ENCODE results near the gene TRPT1.
A peak's percentile ranks its signal among the peaks of the same experiment; 100 is the strongest.

The TRPT1 gene

GRCh38 chr11:64241491-64242374, 15.7 kb upstream of the TRPT1 start (continued):
- TF ChIP-seq ZNF18 (tag by site-specific recombination; IDR thresholded peaks at IDR 0.05) (no peak), SETDB1 (IDR thresholded peaks at IDR 0.05; ENCODE audit: insufficient read length, low read length) (no peak)

GRCh38 chr11:64241241-64241490, 15.2 kb upstream of the TRPT1 start:
- POLR2A ChIA-PET = interaction anchor here (0.7 to 7.2 kb wide), 19 partner anchors 9 to 537 kb away, joined by 3 to 96 read pairs (median 7); partner anchors contain the start of genes BAD, CATSPERZ, ESRRA and NUDT22

DNA sequence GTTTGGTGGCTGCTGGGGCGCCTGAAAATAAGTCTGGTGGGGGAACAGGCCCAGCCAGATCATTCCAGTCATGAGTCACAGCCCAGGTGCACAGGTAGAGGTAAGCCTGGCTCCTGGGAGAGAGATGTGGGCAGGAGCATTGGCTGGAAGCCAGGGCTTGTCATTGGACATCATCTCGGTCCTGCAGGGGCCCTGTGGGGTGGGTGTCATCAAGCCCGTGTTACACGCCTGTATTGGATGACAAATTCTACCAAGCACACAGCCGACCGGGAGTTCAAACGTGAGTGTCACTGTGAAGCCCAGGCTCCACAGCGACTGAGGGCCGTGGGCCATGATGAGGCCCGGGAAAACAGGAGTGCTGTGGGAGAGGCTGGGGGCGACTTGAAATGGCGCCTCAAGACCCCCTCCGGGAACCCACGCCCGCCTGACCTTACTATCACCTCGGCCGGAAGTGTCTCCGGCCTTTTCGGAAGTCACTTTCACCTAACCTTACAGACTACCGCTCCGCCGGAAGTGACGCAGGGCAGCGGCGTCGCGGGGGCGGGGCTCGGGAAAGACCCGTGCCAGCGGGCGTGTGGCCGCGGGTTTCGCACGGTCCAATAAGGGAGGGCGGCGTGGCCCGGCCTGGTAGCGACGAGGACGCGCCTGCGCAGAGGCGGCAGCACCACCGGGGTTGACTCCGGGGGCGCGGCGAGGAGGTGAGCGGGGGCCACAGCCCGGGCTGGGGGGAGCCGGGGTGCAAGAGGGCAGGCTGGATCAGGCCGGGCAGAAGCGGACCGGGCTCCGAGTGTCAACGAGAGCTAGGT, 14.7 kb upstream of the TRPT1 start, which contains the start of gene FKBP2:
Gene FKBP2 (plus strand): TSS at position 661 of the 806 bp plus-strand sequence. CDS start 1,293 bp downstream, outside the sequence.
- Histone ChIP-seq H3K36me3 (ENCODE audit: control insufficient read depth in 2 of 2, insufficient read depth in 1 of 2, low read length in 2 of 2) (peaks cover 0 to 50% of the 10 kb centered on the region in 2 experiments; a peak in 1 of 3 replicates), H3K4me3 (ENCODE audit: low read depth, low read length) (peak within 1 kb of the TSS; percentile 75), H3K27ac (ENCODE audit: extremely low read depth, low read depth, low read length) (peak within 1 kb of the TSS; percentile 83), H3K9me3 (ENCODE audit: control insufficient read depth, insufficient read depth, low read depth, low read length) (no peaks in the 10 kb centered on the region), H3K4me1 (ENCODE audit: control insufficient read depth, insufficient read depth, low read length) (no peaks in the 10 kb centered on the region)
- ChIA-PET CTCF (interaction anchor here (0.6 to 1.2 kb wide), 9 partner anchors 10 to 788 kb away, joined by 3 to 5 read pairs (median 4); no protein-coding TSS in a partner anchor), POLR2A (interaction anchor here (0.7 to 7.2 kb wide), 21 partner anchors 8 to 538 kb away, joined by 3 to 96 read pairs (median 6); partner anchors contain the start of genes BAD, CATSPERZ, DNAJC4 and ESRRA)
- TF ChIP-seq ZBTB26 (tag by site-specific recombination; optimal IDR thresholded peaks at IDR 0.05) = peak; percentile 93
- TF ChIP-seq, protein P1, sequence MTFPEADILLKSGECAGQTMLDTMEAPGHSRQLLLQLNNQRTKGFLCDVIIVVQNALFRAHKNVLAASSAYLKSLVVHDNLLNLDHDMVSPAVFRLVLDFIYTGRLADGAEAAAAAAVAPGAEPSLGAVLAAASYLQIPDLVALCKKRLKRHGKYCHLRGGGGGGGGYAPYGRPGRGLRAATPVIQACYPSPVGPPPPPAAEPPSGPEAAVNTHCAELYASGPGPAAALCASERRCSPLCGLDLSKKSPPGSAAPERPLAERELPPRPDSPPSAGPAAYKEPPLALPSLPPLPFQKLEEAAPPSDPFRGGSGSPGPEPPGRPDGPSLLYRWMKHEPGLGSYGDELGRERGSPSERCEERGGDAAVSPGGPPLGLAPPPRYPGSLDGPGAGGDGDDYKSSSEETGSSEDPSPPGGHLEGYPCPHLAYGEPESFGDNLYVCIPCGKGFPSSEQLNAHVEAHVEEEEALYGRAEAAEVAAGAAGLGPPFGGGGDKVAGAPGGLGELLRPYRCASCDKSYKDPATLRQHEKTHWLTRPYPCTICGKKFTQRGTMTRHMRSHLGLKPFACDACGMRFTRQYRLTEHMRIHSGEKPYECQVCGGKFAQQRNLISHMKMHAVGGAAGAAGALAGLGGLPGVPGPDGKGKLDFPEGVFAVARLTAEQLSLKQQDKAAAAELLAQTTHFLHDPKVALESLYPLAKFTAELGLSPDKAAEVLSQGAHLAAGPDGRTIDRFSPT (tag by site-specific recombination; IDR thresholded peaks at IDR 0.05) = peak; percentile 95
- TF ChIP-seq KLF1 (tag by site-specific recombination; IDR thresholded peaks at IDR 0.05) = no peak
- TF ChIP-seq PRDM4 (tag by site-specific recombination; IDR thresholded peaks at IDR 0.05) = no peak
- 0 out of 2 replicates have a peak, but pooled peaks have one; percentile 15 for TF ChIP-seq ZBTB8A (tag by site-specific recombination; IDR thresholded peaks at IDR 0.05)
- peak; percentile 40; the same call in 1 of the 2 replicates for TF ChIP-seq FEZF1 (tag by site-specific recombination; IDR thresholded peaks at IDR 0.05)
- TF ChIP-seq ZXDB (tag by site-specific recombination; IDR thresholded peaks at IDR 0.05) = peak; percentile 66

More at GRCh38 chr11:64241241-64241490, 15.2 kb upstream of the TRPT1 start:
- H3K9me3 ChIP-seq (ENCODE audit: control insufficient read depth, insufficient read depth, low read depth, low read length) = no peaks in the 10 kb centered on the region
- TF ChIP-seq ZEB2 (tag by site-specific recombination; IDR thresholded peaks at IDR 0.05) = peak; percentile 40; the same call in 1 of the 2 replicates
- TF ChIP-seq ZBTB26 (tag by site-specific recombination; optimal IDR thresholded peaks at IDR 0.05) = peak; percentile 56
- TF ChIP-seq SP3 (tag by site-specific recombination; IDR thresholded peaks at IDR 0.05) = peak; percentile 91
- TF ChIP-seq, protein P1 (tag by site-specific recombination; IDR thresholded peaks at IDR 0.05) = peak; percentile 21; the same call in 1 of the 2 replicates
- no peak for TF ChIP-seq ZFP3 (tag by site-specific recombination; IDR thresholded peaks at IDR 0.05; ENCODE audit: low read depth)
- H3K4me3 ChIP-seq (ENCODE audit: low read depth, low read length) = peak overlapping the region; percentile 75
- peaks cover 0 to 45% of the 10 kb centered on the region in 2 experiments; a peak in 1 of 3 replicates for H3K36me3 ChIP-seq (ENCODE audit: control insufficient read depth in 2 of 2, insufficient read depth in 1 of 2, low read length in 2 of 2)
- no peaks in the 10 kb centered on the region for H3K4me1 ChIP-seq (ENCODE audit: control insufficient read depth, insufficient read depth, low read length)
- peak overlapping the region; percentile 55 for H3K27ac ChIP-seq (ENCODE audit: extremely low read depth, low read depth, low read length)
- CTCF ChIA-PET = interaction anchor here (0.6 to 1.2 kb wide), 8 partner anchors 9 to 788 kb away, joined by 3 to 5 read pairs (median 4); no protein-coding TSS in a partner anchor

Data from HEK293 (cell line).